Measurements from ENCODE around the gene SERPINE3.

GRCh38 chr13:51359352-51359751 is 19.9 kb downstream of the SERPINE3 start:
- TF ChIP-seq YY1 (IDR thresholded peaks at IDR 0.05; ENCODE audit: insufficient read depth, insufficient read length), result no peak
- no peak for TF ChIP-seq ZNF274 (IDR thresholded peaks at IDR 0.05; ENCODE audit: low read depth, low read length)
